ENCODE data around the gene CASZ1.

The CASZ1 gene

DNA sequence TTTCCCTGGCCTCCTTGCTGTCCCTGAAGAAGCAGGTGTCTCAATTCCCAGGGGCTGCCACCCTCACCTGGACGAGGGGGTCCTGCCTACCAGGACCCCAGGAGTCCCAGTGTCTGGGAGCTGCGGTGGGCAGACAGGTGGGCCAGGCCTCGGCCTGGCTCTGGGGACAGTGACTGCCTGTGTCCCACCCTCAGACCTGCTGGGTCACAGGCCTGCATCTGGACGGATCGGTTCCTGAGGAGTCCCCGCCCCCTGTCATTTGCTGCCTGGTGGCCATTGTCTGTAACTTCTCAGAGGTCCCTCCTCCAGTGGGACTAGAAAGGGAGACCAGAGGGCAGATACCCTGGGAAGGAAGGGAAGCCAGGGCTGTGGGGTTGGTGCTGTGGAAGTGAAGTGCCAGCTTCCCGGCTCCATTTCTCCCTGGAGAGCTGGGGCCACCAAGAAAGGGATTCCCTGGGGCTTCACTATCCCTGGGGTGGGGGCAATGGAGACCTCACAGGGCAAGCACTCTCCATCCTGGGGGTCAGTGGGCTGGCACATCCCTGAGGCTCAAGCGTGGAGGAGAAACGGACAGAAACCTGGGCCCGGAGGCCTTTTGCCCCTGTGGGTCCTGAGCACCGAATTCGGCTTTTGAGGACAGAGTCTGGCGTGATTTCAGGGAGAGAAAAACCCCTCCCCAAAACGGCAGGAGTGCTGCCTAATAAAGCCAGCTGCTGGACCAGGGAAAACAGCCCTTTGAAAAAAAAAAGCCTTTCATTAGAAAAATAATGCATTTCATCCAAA lies 164.4 kb downstream of the CASZ1 start:
- DNase-seq: no peak

DNA sequence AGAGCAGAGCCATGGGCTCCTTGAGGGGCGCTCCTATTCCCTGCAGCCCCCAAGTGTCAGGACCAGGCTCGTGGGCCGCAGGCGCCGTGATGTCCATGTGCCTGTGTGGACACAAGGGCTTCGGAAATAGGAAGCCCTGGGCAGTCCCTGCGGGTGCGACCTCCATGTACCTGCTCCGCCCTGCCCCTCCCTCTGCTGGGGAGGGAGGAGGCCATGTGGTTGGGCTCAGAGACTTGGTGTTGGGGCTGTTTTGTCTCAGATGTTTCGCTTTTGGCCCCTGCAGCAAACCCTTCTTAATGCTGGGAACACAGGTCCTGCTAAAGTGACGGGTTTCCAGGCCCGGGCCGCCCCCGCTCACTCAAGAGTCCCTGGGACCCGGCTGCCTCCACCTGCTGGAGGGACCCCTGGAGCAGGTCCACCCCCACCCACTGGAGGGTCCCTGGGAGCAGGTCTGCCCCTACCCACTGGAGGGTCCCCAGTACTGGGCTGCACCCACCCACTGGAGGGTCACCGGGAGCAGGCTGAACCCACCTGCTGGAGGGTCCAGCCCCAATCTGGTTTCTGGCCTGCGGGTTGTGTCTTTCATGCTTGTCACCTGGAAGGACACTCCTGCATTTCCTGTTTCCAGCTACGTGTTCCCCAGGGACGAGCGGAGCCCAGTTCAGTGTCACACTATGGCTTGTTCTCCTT lies 165.2 kb downstream of the CASZ1 start:
- DNase-seq: no peak

DNA sequence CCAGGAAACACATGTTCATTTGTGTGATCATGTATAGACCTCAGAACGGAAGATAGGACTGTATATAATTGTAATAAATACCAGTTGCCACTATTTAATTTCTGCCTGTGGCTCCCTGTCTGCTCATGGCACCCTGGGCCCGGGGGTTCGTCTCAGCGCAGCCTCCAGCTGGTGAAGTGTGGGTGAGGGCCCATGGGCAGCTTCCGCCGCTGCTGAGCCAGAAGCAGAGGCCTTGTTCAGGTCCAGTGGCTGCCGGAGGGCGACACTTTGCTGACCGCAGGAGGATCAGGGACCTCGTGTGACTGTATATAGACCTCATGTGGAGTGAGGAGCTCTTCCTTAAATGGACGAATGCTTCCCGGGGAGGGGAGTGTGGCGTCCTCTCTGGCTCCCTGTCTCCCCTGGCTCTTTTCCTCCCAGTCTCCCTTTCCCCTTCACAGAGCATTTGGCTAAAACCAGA lies 165.8 kb downstream of the CASZ1 start:
- DNase-seq: no peak

DNA sequence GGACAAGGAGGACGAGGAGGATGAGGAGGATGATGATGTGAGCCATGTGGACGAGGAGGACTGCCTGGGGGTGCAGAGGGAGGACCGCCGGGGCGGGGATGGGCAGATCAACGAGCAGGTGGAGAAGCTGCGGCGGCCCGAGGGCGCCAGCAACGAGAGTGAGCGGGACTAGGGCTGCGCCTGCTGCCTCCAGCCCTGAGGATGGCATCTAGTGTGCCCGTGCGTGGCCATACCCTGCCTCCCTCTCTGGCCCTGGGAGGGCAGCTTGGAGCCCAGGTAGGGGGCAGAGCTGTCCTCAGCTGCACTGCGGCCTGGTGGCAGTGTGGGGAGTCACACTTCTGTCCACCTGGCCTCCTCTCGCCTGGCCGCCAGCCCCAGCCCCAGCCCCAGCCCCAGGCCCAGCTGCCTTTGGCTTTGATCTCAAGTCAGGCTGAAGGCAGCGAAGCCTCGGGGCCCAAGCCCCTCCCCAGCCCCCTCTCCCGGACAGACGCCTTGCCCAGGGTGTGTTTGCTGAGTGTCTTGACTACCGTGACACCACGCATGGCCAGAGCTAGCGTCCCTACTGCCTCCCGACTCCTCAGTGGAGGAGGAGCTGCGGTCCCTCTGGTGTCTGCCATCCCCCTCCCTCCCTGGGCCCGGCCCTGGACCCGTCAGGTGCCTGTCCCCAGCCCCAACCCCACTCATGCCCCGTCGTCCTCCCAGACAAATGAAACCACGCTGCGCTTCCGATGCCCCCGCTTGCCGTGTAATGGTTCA lies 166.5 kb downstream of the CASZ1 start:
- DNase-seq: no peak

DNA sequence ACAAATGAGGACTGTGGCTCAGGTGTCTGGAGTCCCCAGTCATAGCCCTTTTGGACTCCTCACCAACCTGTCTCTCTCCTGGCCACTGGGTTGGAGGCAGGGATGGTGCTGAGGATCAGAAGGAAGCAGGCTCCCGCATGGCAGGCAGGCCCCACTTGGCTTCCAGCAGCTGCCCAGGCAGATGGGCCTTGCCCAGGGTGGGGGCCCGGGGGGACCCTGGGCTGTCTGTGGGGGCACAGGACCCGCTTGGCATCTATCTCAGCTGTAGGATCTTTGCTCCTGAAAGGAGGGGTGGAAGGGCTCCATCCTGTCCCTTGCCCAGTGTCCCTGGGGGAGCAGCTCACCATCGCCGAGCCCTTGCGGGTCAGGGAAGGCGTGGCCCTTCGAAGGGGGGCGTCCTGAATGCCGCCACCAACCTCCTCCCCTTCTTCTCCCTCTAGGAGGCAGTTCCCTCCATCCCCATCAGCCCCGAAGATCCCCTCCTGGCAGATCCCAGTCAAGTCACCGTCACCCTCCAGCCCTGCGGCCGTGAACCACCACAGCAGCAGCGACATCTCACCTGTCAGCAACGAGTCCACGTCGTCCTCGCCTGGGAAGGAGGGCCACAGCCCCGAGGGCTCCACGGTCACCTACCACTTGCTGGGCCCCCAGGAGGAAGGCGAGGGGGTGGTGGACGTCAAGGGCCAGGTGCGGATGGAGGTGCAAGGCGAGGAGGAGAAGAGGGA lies 167.2 kb downstream of the CASZ1 start:
- DNase-seq: no peak

DNA sequence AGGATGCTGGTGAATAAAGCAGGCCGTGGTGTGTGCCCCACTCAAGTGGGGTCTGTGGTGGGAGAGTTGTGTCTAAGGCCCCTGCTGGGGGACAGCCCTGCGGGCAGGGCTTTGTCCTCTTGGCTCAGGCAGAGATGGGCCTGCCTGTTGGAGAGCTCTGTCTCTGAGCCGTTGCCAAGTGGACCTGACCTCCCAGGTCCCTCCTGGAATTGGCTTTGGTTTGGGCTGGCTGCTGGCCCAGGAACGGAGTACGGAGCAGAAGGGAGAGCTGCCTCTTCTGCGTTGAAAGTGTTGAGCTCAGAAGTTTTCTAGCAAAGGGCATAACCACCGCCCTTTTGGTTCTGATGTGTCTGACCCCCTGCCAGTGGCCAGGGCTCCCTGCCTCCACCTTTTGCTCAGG lies 167.8 kb downstream of the CASZ1 start:
- no peak for DNase-seq

DNA sequence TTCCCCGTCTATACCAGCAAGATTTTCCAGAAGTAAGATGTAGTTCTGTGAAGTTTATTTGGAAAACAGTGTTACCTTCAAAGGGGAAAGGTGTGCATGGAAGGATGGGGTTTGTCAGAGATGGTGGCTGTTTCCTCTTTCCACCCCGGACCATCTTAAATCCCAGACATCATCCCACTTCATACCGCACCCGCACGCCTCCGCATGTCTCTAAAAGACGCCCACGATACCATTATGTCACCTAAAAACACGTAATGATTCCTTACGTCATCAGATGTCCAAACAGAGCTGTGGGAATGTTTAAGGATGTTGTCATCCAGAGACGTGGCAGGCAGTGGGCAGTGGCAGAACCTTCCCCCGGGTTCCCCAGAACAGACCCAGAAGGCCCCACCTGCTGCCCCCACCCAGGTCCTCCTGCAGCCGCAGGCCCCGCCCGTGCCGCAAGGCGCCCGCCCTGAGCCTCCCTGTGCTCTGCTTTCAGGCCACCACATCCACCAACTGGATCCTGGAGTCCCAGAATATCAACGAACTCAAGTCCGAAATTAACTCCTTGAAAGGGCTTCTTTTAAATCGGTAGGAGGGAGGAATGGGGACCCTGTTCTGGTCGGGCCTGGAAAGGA lies 169.5 kb downstream of the CASZ1 start:
- DNase-seq: no peak

DNA sequence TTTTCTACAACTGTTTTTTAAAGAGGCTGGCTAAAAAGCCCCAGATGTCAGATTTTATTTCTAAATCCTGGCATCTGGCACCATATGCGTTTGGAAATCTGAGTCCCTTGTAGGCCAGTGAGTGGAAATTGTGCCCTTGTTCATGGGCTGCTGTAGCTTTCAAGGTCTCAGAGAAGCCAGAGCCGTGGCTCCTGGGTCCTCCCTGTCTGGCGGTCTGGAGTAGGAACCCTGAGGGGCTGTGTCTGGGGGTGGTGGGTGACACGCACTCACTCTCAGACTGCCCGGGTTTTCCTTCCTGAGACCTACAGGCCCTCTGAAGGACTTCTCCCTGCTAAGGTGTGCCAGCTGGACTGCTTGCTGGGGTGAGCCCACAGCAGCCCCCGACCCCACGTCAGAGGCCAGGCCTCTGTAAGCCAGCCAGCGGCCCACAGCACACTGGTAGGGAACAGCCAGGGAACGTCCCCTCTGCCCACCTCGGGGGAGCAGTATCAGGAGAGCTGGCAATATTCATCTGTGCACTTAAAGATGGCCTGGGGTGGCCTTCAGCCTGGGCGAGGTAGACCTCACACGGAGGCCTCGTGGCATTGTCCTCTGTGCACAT lies 170.2 kb downstream of the CASZ1 start:
- DNase-seq: no peak

DNA sequence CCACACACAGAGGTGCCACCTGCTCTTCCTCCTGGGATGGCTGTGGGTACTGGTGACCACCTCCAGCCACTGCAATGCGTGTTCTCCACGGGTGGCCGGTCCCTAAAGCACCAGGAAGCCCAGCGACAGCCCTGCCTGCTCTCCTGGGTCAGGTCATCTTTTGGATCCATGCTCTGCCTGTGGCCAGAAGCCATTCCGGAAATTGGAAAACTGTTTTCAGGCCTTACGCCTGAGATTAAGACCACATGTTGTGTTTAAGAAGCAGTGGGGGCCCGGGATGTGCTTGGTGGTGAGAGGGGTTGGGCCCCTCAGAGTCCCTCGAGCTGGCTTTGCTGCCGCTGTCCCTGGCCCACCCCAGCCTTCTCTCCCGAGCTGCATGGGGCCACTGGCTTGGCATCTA lies 170.9 kb downstream of the CASZ1 start:
- DNase-seq: no peak

DNA sequence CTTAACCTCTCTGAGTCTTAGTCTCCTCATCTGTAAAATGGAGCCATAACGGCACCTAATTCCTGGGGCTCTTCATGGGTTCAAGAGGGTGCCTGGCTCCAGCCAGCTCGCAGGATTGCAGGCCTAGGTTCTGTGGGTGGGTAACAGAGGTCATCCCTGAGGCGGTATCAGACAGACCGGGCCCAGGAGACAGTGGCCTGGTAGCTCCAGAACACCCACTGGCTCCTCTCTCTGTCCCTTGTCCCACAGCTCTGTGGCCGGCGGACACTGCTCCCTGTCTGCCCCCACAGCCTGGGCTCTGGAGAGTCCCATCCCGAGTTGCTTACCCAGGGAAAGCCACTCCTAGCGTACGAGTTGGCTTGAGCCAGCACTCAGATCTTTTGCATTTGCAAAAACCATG lies 171.4 kb downstream of the CASZ1 start:
- DNase-seq: no peak

DNA sequence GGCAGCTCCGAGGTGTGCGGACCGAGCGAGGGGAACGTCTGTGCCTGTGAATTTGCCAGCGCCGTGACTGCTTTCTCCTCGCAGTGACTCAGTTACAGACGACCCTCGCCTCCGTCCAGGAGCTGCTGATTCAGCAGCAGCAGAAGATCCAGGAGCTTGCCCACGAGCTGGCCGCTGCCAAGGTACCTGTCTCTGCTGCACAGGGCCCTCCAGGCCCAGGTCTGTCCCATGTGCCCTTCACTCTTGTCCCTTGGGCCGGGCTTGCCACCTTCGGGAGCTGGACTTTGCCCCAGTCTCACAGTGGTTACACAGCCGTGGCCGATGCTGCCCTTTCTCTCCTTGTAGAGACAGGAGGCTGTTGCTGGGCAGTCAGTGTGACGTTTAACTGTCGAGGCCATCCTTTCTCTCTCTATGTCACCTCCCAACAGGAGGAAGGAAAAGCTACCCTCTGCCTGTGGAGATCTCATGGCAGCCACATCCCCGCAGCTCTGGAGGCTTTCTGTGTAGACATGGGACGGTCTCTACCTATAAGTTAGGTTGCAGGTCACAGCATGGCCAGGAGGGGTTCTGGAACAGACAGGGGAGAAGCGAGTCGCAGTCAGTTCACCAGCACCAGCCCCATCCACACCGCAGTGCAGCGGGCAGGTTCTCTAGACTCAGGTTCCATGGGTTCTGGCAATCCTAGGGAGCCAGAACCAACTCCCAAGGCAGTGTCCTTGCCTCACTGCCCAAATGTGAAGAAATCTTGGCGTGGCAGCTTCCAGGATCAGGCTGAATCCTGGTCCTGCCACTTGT lies 172.0 kb downstream of the CASZ1 start:
- DNase-seq: no peak

DNA sequence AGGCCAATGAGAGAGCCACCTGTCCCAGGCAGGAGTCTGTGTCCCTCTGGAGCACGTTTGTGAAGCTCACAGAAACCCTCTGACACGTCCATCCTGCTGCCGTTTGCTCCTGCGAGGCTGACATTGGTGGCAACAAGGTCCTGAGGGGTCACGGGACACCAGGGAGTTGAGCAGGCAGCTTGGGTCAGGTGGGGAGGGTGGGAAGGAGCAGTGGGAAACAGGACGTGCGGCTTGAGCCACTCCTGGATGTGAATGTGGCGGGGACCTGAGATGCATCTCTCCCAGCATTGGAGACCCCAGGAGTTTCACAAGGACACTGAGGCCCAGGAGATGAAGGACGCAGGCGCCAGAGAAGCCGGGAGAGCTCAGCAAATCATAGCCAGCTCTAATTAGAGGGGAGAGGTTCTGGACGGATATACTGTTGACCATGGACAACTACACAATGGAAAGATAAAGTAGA lies 172.7 kb downstream of the CASZ1 start:
- no peak for DNase-seq

DNA sequence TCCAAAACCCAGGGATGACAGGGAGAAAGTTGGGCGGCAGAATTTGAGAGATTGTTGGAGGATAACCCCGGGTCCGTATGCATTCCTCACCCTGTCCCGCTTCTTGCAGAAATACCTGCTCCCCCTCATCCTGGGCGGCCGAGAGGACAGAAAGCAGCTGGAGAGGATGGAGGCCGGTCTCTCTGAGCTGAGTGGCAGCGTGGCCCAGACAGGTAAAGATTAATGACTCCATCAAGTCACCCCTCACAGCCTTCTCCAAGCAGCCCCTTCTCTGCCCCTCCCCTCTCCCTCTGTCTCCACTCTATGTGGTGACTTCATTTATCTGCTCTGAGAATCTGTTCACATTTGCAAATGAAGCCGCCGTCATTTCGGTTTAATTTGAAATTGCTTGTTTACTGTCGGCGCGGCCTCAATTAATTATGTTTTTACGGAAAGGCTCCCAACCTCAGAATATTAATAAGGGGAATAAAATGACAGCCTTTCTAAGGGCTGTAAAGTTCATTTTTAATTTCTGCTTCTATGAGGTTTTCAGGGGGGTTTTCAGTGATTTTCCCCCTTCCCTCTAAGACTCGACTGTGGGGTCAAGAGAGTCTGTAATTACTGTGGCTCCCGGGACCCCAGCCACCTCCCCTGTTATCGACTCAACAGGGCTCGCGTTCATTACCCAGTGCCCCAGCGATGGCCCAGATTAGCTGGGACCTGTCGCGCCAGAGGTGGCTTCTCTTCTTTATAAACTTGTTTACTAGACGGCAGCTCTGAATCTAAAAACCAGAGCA lies 173.3 kb downstream of the CASZ1 start:
- no peak for DNase-seq

DNA sequence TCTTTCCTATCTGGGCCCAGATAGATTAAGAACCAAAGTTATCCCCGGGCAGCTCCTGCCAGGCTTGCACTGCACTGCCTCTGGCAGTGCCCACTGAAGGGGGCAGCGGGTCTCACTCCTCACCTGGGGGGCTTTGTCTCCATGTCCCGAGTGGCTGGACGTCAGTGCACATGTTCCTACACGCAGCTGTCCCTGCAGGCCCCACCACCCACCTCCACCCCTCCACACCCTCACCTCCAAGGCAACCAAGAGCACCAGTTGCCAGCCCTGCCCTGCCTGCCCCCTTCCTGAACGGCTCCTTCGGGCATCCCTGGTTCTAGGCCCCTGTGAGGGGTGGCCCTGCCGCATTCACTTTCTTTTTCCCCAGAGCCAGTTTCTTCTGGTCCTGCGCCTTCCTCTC lies 174.5 kb downstream of the CASZ1 start:
- DNase-seq: no peak

DNA sequence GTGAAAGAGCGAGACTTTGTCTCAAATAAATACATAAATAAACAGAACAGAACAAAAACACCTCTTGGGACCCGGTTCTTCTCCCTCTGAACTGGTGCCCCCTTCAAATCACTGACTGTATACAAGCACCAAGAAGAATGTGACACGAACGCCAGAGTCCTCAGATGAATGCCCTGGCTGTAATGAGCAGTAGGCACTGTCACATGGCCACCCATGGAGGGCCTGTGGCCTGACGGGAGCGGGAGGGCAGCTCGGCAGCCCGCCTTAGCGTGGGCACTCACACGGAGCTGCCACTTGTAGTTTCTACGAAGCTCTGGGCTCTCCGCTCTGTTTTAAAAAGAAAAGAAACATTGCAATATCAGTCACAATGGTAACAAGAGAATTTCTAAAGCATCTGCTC lies 175.7 kb downstream of the CASZ1 start:
- no peak for DNase-seq

DNA sequence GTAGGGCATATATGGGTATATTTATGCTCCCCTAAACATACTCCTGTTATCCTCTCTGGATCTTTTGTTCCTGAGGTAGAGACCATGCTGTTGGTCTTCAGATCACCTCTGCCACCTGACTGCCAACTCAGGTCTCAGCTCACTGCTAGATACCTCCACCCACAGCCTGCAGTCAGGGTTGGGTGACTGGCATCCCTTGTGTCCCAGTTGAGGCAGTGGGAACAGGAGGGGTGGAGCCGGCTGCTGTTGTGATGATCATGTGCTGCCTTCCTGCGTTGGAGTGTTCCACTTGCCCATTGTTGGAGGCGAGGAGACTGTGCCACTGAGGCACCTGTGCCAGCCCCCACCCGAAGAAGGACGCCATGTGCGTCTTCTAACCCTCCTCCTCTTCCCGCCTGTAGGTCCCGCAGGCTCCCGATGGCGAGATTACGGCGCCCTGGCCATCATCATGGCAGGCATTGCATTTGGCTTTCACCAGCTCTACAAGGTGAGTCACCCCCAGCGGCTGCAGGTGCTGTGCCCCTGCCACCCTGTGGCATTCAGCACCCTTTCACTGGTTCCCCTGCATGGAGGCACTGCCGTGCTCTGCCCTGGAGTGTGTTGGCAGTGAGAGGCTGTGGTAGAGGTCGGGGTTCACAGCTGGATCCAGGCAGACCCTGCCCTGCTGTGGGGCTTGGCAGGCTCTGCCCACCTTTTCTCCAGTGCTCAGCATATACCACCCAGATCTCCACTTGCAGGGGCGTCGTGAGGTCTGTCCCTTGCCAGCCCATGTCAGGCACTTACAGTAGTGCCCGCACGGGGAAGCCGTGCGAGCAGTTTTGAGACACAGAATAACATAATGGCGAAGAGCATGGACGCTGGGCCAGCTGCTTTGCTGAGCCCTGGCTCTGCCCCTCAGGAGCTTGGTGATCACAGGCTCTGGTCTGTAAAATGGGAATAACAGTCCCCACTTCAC lies 178.2 kb downstream of the CASZ1 start:
- DNase-seq: no peak

DNA sequence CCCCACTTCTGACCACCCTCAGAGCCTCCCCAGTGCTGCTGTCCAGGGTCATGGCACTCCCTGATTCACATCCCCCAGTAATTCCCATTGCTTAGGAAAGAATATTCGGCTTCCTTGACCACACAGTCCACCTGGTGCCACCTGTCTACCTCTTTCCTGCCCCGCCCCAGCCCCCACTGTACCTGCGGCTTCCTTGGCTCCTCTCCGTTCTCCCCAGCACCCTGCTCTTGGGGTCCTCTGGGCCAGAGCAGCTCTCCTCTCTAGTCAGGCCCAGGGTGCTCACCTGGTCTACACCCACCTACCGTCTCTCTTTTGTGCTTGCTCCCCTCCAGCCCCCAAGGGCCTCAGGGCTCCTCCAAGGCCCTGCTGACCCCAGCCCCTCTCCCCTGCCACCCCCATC lies 179.1 kb downstream of the CASZ1 start:
- DNase-seq: no peak

DNA sequence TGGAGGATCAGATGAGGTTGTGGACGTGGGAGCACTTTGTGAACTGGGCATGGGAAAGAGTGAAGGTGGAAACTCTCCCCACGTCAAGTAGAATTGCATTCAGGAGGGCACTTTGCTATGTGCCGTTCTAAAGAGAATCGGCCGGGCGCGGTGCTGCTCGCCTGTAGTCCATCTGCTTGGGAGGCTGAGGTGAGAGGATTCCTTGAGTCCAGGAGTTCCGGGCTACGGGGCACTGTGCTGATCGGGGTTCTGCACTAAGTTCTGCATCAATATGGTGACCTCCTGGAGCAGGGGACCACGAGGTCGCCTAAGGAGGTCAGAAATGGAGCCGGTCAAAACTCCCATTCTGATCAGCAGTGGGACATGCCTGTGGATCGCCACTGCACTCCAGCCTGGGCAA lies 179.8 kb downstream of the CASZ1 start:
- DNase-seq: no peak

All from NCI-H1048 (cell line).